ENCODE results near the gene DZANK1. TPM values are rescaled to one million over a fixed set of nuclear protein-coding genes. Genes with fewer than 3 reads are reported as not detected.

The DZANK1 gene
- total and polyA plus RNA-seq, 8 donors: 2.0 to 10.8 (median 8.3) TPM

DNA sequence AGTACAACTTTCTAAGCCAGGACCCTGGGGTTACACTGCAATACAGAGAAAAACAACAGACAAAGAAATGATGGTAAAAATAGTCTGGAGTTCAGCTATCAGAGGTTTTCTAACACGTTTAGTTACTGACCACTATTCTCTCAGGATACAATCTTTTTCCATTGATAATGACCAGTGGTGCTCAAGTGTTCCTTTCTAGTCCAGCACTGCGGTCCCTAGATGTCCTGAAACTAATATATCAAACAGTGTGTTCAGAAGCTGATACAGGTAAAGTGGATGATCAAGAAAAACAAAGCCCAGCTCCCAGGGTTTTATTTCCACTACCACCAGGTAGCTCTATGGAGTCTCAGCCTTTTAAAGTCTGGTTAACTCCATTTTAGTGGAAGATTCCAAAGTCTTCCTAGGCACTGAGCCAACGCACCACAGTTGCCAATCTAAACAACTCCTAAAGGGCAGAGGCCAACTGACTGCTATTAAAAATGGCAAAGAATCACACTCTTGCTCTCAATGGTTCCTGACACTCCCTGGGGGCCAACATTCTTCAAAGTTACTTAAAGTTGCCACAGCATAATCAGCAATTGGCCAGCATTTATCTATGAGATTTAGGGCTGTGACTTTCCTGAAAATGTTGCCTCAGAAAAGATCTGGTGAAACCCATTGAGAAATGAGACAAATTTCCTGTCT is 38.2 kb downstream of the DZANK1 start:
- no peaks in the 10 kb centered on the region for H3K27me3 ChIP-seq
- no peak overlapping the region for H3K4me3 ChIP-seq
- H3K4me1 ChIP-seq: peaks cover 0 to 8% of the 10 kb centered on the region in 2 donors
- peak overlapping the region in 1 of 2 donors; percentile 28 for H3K27ac ChIP-seq
- intact Hi-C loops (cut with DNase I): no loop called here
- no peaks in the 10 kb centered on the region for H3K36me3 ChIP-seq
- H3K9me3 ChIP-seq: no peaks in the 10 kb centered on the region
- TF ChIP-seq, protein P1, sequence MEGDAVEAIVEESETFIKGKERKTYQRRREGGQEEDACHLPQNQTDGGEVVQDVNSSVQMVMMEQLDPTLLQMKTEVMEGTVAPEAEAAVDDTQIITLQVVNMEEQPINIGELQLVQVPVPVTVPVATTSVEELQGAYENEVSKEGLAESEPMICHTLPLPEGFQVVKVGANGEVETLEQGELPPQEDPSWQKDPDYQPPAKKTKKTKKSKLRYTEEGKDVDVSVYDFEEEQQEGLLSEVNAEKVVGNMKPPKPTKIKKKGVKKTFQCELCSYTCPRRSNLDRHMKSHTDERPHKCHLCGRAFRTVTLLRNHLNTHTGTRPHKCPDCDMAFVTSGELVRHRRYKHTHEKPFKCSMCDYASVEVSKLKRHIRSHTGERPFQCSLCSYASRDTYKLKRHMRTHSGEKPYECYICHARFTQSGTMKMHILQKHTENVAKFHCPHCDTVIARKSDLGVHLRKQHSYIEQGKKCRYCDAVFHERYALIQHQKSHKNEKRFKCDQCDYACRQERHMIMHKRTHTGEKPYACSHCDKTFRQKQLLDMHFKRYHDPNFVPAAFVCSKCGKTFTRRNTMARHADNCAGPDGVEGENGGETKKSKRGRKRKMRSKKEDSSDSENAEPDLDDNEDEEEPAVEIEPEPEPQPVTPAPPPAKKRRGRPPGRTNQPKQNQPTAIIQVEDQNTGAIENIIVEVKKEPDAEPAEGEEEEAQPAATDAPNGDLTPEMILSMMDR (IDR thresholded peaks at IDR 0.05): no peak
- ATAC-seq: peak; percentile 71
- peak in 2 of 4 donors; percentile 50 to 51 for DNase-seq

DNA sequence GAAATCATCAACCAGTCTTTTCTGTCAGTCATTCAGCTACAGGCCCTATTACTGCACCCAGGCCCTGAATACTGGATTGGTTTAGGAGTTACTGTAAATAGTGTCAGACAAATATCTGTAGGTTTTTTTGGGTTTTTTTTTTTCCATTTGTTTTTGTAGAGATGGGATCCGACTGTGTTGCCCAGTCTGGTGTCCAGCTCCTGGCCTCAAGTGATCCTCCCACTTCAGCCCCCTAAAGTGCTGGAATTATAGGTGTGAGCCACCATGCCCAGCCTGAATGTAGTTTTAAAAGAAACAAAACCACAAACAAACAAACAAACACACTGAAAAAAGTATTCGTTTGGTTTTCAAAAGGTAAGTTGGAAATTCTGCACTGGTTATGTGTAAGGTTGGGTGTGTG is 39.6 kb downstream of the DZANK1 start:
- Histone ChIP-seq H3K27me3 (no peaks in the 10 kb centered on the region), H3K4me3 (no peak overlapping the region), H3K9me3 (no peaks in the 10 kb centered on the region), H3K4me1 (peaks cover 0 to 8% of the 10 kb centered on the region in 2 donors), H3K27ac (no peak overlapping the region), H3K36me3 (no peaks in the 10 kb centered on the region)
- ATAC-seq: no peak
- no peak for DNase-seq
- intact Hi-C loops (cut with DNase I): no loop called here
- TF ChIP-seq, protein P1 (IDR thresholded peaks at IDR 0.05): no peak

DNA sequence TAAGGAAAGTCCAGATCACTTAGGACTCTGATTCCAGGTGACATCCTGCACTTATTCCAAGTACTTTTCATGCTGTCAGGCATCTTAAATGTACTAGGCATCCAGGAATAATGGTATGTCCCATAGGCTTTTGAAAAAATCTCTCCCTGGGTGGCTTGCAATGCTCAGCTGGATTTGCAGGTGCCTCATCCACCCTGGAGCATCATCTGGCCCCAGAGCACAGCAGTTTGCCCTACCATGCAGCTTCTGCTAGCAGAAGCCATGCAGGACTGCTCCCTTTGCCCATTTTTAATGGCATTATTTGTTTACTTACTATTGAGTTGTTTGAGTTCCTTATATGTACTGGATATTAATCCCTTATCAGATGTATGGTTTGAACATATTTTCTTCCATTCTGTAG is 45.2 kb downstream of the DZANK1 start:
- H3K4me3 ChIP-seq: no peak overlapping the region
- TF ChIP-seq, protein P1 (IDR thresholded peaks at IDR 0.05): no peak
- H3K36me3 ChIP-seq: no peaks in the 10 kb centered on the region
- ATAC-seq: no peak
- no peak for DNase-seq
- H3K9me3 ChIP-seq: no peaks in the 10 kb centered on the region
- intact Hi-C loops (cut with DNase I): no loop called here
- no peaks in the 10 kb centered on the region for H3K27me3 ChIP-seq
- no peak overlapping the region for H3K27ac ChIP-seq
- peaks cover 0 to 2% of the 10 kb centered on the region in 2 donors for H3K4me1 ChIP-seq

DNA sequence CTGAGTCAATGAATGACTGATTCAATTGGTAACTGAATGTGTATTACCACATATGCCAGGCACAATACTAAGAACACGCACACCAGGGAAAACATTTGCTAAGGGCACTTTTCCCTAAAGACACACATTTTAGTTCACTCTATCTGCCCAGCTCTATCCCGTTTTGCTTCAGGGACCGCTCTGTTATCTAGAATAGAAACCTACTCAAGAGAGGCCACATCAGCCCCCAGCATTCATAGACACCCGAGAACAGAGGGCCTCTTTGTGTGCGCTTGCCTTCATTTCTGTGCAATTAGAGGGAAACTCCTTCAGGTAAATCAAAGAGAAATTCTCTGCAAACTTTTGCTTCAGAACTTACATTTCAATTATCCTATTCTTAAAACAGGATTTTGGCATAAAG is 50.3 kb downstream of the DZANK1 start:
- H3K27me3 ChIP-seq: no peaks in the 10 kb centered on the region
- no peaks in the 10 kb centered on the region for H3K36me3 ChIP-seq
- H3K27ac ChIP-seq: no peak overlapping the region
- TF ChIP-seq, protein P1 (IDR thresholded peaks at IDR 0.05): no peak
- H3K4me1 ChIP-seq: peaks cover 0 to 10% of the 10 kb centered on the region in 2 donors
- intact Hi-C loops (cut with DNase I): no loop called here
- peak in 1 of 4 donors; percentile 30 for DNase-seq
- H3K4me3 ChIP-seq: no peak overlapping the region
- no peak for ATAC-seq
- no peaks in the 10 kb centered on the region for H3K9me3 ChIP-seq

DNA sequence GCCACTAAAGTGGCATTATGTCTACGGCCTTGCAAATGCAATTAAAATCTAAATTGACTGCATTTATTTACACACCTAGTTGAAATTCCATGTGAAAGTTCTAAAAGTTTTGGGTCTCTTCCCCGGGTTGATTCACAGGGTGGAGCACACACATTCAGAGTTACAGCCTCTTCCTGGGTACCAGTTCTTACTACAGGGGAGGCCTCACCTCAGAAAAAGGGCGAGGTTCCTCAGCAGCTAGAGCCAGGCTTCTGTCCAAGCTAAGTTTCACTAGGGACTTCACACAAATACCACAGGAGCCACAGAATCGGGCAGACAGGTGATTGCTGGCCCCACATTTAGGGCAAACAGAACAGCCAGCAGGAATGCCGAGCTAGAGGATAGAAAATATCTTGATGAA is 52.7 kb downstream of the DZANK1 start:
- Histone ChIP-seq H3K4me3 (no peak overlapping the region), H3K9me3 (no peaks in the 10 kb centered on the region), H3K36me3 (no peaks in the 10 kb centered on the region), H3K27me3 (no peaks in the 10 kb centered on the region), H3K27ac (no peak overlapping the region), H3K4me1 (peaks cover 0 to 10% of the 10 kb centered on the region in 2 donors)
- intact Hi-C loops (cut with DNase I): no loop called here
- no peak for ATAC-seq
- no peak for DNase-seq
- TF ChIP-seq, protein P1 (IDR thresholded peaks at IDR 0.05): no peak
